ENCODE data around the gene EPHB3. TPM values are rescaled to one million over a fixed set of nuclear protein-coding genes. Genes with fewer than 3 reads are reported as not detected.
A peak's percentile ranks its signal among the peaks of the same experiment; 100 is the strongest.

EPHB3 gene
- total RNA-seq, 1 donor from 2014 or later = 40.0 TPM

DNA sequence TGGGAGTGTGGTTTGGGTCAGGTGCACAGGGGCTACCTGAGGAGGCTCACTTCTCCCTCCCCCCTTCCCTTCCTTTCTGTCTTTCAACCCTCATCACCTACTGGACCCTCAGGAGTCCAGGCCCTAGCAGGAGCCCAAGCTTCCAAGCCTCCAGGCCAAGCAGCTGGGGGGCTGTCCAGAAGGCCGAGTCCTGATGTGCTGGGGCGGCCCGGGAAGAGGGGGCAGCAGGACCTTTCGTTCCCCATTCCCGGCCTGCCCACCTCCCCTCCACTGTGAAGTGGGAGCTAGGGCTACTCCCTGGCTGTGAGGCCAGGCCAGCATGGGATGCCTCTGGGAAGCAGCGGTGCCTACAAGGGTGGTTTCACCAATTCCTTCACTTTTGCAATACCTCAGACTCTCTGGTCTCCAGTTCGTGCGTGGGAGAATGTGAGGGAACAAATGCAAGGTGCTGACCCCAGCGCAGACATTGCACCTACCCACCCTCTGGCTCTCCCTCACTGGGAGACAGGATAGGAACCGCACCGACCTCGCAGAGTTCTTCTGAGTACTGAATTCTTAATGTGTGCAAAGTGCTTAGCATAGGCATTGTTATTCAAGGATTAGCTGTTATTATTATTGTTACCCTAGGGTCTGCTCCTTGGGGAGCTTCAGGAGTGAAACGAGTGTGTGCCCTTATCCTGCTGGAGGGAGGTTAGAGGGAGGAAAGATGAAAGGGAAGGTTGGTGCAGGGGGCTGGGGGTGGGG lies 2.5 kb downstream of the EPHB3 start:
- DNase-seq (ENCODE audit: low spot score) = no peak

DNA sequence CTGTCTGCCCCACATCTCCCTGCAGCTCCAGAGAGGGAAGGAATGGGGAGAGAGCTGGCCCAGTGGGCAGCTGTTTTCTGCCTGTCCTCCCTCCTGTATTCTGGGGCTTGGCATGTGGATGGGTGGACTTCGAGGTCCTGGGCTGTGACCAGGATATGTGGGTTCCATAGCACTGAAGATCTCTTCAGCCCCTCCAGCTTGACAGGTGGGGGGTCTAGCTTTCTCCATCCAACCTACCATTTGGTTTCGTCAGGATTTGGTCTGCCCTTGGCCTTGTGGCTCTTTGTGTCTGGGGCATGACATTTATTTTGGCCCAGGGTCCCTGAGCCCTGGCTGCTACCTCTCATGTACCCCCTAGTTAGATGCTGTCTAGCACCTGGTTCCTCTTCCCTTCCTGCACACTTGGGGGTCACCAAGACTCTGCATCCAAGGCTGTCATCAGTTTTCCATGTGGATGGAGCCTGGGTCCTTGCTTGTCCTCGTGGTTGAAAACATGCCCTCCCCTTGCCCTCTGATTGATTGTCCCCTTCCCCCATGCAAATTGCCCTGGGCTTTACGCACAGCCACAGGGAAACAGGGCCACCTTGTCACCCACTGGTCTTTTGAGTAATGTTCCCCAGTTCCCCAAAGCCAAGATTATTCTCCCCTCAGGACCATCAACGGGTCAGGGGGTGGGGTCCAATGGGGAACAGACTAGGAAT lies 3.2 kb downstream of the EPHB3 start:
- DNase-seq (ENCODE audit: low spot score) = no peak

DNA sequence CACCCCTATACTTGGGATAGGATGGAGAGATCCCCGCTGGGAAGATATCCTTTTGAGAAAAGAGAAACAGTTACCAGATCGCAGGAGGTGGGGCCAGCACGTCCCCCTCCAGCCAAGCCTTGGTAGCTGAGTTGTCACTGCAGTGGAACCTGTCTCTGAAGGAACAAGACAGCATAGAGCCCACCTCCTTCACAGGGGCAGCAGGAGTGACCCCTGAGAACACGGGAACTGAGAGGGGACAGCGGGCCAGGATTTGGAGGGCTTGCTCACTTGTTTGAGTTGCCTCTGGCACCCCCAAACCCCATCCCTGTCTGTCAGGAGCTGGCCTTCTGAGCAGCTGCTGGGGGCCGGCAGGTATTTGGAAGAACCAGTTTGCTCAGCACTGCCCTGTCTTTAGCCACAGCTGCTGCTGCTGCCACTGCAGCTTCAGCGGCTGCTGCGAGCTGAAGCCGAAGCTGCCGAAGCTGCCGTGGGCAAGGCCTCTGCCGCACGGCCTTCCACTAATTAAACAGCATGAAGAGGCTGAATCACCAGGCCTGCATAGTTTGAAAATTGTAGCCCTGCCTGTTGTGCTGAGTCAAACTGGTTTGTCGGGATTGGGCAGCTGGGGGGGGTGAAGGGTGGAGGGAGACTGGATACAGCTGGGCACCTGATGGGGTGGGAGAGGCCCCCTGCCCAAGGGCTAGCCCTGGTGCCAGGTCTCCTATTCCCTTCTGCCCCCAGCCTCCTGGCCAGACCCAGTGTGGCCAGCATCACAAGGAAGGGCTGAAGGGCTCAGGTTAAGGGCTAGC lies 4.0 kb downstream of the EPHB3 start:
- peak; percentile 81 for DNase-seq (ENCODE audit: low spot score)

DNA sequence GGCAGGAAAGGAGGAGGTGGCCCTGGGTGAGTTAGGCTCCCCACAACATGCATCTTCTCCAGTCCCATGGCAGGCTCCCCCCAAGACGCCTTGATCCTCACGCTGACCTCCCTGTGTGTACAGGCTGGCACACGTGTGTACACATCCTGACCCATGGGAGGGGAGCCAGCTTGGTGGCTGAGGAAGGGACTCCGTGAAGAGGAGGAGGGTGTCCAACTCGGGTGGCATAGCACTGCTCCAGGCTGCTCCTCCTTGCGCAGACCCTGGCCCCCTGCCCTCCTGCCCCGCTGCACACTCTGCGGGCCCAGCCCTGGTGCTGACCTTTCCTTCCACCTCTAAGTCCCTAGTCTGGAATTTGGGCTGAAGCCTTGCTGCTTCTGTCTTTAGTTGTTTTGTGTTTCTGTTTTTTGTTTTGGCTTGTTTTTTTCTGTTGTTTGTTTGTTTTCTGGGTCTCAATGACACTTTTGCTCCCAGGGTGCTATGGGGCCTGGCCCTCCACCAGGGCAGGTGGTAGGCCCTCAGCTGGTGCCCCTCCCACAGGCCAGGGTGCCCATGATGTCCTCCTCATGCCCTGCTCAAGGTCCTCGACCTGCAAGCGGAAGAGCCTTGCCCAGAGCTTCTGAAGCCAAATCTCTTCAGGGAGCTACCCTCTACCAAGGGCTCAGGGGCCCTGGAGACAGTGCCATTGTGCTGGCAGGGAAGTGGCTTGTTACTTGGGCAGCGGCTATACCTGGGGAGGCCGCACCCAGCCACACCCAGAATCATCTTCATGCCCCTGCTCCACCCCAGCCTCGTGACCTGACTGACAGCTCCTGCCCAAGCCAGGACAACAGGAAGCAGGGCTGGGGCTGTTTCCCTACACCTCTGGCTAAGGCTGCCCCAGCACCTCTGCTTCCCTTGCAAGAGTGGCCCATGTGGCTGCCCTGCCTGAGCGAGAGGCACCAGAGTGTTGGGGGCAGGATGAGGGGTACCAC lies 5.1 kb downstream of the EPHB3 start:
- DNase-seq (ENCODE audit: low spot score) = no peak

DNA sequence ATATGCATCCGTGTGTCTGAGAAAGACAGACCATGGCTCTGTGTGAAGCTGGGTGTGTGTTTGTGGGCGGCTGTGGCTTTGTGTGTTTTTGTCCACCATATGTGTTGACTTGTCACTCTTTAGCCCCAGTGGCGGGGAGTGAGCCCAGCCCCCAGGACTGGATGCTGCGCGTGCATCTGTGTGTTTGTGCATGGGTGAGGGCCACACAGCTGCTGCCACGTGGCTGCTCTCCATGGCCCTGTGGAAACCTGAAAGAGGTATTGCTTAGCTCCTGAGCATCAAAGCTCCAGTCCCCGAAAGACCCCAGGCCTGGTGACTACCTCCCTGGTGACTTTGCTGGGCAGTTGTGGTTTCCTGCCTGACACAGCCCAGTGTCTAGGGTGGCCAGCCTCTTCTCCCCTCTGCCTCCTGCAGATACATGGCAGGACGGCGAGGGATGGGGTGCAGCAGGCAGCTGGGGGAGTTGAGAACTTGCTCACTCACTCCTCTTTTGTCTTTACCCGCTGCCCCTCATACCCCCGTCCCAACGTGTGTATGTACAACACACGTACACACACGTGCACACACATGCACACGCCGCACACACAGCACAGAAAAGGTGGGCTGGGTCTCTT lies 6.5 kb downstream of the EPHB3 start:
- DNase-seq (ENCODE audit: low spot score) = no peak

DNA sequence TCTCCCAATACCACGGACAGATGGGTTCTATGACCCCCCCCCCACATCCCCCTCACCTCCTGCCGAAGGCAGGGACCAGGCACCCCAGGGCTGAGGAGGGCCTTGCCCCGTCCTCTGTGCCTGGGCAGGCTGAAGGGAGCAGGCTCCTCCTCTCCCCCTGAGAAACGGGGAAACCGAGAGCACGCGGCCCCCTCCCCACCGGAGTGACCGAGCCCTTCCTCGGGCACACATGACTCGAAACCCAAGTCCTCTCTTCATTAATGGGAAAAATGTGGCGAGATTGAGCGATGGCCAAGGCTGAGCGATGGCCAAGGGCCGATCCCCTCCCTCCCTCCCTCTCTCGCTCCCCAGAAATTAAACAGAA lies 7.0 kb downstream of the EPHB3 start:
- DNase-seq (ENCODE audit: low spot score) = no peak

DNA sequence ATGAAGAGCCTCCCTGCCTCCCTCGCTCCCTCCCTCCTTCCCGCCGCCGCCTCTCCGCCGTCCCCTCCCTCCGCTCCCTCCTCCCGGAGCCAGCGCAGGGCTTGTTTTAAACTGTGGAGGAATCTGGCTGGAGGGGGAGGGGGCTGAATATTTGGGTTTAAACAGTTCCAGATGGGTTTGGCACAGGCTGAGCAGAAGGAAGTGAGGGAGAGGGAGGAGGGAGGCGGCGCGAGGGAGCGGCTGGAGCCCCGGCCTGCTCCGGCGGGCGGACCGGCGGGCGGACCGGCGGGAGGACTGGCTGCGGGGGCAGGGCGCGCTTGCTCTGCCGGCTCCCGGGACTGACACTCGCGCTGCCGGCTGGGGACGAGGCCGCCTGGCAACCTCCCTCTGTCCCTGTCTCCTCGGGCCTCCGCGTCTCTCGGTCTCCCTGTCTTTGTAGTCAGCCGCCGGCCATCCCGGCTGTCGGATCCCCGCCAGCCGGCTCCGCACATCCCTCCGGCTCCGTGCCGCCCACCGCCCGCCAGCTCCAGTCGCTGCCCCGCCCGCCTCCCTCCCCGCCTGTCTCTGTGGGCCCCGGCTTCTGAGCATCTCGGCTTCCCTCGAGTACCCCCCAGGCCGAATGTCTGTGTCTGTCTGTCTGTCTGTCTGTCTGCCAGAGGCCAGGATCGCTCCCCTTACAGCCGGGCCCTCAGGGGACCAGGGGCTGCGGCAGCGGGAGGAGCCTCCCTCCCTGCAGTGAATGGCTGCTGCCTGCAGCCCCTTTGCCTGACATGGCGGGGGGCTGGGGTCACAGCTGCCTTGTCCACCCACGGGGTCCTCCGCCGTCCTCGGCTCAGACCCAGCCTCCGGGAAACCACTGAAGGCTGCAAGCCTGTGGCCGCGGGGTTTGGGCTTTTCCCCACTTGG lies 7.6 kb downstream of the EPHB3 start:
- peak; percentile 99 for DNase-seq (ENCODE audit: low spot score)

DNA sequence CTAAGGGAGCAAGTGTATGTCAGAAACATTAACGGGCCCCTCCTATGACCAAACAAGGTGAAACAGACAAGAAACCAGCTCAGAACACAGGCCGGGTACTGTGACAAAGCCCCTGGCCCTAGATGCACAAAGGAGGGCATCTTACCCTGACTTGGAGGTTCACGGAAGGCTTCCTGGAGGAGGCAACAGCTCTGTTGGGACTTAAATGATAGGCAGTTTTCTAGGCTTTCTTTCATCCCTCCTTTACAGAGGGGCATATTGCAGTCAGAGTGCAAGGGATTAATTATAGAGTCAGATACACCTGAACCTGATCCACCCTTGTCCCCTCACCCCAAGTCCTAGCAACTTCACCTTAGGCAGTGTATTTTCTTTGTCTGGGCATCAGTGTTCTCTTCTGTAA lies 8.4 kb downstream of the EPHB3 start:
- no peak for DNase-seq (ENCODE audit: low spot score)

DNA sequence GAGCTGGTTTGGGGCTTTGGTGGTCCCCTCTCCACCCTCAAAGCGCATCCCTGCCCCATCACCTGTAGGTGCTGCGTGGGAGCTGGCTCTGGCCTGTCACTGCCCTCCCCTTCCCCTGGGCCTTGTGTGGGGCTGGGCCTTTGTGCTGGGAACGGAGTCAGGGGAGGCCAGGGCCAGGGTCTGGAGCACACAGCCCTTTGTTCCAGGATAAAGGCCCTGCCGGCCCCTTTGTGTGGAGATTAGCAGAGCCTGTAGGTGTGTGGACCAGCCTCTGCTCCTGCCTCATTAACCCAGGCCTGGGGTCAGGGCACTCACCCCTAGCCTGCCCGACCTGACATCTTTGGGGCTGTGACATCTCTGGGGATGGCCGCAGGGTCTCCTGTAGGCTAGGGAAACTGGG lies 8.9 kb downstream of the EPHB3 start:
- DNase-seq (ENCODE audit: low spot score) = no peak

DNA sequence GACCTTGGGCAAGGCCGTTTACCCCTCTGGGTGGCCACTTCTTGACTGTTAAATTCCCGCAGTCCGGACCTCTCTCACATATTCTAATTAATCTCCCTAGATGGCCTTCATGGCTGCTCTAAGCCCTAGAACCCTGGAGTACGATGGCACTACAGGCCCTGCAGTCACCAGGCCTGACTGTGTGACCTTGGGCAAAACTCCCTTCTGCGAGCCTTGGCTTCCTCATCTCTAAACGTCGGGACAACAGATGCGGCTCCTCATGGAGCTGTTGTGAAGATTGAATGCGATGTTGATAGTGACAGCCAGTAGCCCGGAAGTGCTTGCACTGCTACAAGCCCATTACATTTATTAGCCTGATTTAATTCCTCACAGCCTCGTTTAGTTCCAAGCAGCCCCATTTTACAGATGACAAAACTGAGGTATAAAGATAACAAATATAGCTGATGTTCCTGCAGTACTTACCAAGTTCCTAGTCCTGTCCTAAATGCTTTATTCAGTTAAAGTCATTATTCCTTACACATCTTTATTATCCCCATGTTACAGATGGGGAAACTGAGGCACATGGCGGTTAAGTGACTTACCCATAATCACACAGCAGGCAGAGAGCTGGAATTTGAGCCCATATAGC lies 10.3 kb downstream of the EPHB3 start:
- DNase-seq (ENCODE audit: low spot score) = no peak

DNA sequence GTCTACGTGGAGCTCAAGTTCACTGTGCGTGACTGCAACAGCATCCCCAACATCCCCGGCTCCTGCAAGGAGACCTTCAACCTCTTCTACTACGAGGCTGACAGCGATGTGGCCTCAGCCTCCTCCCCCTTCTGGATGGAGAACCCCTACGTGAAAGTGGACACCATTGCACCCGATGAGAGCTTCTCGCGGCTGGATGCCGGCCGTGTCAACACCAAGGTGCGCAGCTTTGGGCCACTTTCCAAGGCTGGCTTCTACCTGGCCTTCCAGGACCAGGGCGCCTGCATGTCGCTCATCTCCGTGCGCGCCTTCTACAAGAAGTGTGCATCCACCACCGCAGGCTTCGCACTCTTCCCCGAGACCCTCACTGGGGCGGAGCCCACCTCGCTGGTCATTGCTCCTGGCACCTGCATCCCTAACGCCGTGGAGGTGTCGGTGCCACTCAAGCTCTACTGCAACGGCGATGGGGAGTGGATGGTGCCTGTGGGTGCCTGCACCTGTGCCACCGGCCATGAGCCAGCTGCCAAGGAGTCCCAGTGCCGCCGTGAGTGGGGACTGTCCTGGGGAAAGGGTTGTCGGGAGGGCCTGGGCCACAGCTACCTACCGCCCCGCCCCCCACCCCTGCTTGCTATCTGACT lies 11.2 kb downstream of the EPHB3 start:
- no peak for DNase-seq (ENCODE audit: low spot score)

DNA sequence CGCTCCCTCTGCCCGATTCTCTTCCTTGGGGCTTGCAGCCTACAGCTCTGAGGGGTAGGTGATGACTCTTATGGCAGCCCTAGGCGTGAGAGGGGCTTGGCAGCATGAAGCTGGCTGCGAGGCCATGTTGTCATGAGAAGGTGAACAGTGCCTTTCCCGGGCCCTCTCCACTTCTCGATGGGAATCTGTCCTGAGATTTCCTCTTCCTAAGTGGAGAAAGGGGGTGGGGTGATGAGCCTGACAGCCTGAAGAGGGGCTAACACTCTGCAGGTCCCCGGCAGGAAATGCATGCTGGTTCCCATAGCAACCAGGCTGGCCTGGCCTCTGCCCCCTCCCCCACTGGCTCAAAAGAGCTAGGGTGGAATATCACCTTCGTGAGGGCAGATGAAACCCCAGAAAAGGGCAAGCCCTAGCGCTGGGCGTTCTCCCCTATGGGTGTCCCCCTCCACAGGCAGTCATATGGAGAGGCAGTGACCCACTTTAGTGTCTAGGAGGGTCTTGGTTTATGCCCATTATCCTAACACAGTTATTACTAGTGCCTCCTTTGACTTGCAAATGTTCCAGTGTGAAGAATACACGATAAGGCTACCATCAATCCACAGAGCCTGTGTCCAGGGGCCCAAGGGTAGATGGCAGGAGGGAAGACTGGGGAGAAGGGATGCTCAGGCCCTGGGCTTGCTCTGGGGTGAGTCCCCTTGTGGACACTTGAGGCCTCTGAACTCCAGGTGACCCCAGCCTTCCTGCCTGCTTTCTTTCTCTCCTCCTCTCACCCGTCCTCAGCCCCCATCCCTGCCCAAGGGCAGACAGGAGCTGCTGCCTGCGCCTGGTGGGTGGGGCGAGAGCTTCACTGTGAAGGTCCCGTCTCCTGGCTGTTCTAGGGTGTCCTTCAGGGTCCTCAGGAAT lies 13.2 kb downstream of the EPHB3 start:
- peak; percentile 80 for DNase-seq (ENCODE audit: low spot score)

DNA sequence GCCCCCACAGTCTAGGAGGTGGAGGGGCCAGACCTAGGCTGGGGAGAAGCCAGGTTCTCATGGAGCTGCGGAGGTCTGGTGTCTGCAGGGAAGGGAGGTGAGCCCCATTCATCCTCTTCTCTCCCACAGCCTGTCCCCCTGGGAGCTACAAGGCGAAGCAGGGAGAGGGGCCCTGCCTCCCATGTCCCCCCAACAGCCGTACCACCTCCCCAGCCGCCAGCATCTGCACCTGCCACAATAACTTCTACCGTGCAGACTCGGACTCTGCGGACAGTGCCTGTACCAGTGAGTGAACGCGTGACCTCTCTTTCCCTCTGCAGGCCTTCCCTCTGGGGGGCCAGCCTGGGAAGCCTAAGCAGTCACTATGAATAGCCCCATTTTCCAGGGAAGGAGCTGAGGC lies 14.1 kb downstream of the EPHB3 start:
- no peak for DNase-seq (ENCODE audit: low spot score)

DNA sequence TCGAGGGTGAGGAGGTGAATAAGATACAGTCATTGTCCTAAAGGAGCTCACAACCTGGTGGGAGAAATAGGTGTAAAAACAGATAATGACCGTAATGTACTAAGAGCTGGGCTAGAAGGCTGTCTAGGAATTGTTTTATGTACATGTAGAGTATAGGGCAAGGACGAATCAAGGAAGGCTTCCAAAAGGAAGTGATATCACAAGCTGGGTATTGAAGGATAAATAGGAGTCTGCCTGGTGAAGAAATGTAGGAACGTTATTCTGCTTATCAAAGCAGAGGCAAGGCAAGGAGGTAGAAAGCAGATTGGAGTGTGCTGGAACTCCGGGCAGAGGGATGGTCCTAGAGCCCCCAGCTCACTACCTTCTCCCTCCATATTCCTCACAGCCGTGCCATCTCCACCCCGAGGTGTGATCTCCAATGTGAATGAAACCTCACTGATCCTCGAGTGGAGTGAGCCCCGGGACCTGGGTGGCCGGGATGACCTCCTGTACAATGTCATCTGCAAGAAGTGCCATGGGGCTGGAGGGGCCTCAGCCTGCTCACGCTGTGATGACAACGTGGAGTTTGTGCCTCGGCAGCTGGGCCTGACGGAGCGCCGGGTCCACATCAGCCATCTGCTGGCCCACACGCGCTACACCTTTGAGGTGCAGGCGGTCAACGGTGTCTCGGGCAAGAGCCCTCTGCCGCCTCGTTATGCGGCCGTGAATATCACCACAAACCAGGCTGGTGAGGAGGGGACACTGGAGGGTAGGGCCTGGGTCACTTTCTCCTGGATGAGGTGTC lies 15.1 kb downstream of the EPHB3 start:
- DNase-seq (ENCODE audit: low spot score) = no peak

DNA sequence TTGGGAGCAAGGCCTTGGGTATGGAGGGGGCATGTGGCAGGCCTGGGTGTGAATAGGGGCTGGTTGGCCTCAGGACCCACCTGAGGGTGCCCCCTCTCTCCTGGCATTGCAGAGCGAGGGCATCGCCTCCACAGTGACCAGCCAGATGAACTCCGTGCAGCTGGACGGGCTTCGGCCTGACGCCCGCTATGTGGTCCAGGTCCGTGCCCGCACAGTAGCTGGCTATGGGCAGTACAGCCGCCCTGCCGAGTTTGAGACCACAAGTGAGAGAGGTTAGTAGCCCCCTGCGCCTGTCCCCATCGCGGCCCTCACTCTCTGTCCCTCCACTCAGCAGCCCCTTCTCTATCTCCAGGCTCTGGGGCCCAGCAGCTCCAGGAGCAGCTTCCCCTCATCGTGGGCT lies 16.0 kb downstream of the EPHB3 start:
- no peak for DNase-seq (ENCODE audit: low spot score)

DNA sequence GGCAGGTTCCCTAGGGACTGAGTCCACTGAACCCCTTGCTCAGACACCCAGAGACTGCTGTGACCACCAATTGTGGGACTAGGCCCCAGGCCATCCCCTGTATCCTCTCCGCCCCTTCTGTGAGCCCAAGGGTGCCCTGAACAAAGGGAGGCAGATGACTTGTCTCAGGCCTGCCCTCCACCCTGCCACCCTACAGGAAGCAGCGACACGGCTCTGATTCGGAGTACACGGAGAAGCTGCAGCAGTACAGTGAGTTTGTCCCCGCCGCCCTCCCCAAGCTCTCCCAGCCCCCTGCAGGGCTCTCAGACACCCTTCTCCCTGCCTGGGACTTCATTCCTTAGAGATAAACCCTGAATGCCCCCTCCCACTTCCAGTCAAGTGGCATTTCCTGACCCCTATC lies 16.6 kb downstream of the EPHB3 start:
- DNase-seq (ENCODE audit: low spot score) = no peak

DNA sequence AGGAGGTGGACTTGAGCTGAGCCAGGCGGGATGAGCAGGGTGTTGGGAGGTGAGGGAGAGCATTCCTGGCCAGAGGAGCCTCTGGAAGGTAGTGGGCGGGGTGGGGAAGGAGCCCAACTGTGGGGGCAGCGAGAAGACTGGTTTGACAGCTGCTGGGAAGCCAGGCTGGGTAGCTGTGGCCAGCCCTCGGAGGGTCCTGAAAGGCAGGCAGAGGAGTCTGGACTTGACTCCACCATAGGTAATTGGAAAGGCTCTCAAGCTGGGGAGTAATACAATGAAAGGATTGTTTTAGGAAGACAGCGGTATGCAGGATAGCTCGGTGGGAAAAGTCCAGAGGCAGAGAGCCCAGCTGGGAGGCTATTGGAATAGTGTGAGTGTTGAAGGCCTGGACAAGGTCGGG lies 17.2 kb downstream of the EPHB3 start:
- no peak for DNase-seq (ENCODE audit: low spot score)

Data from umbilical cord (tissue), 2 donors.